A549 treated with GW870086 at 1 μM for 4 hours (cell line): ENCODE measurements around the gene CFAP58. TPM values are rescaled to one million over a fixed set of nuclear protein-coding genes. Genes with fewer than 3 reads are reported as not detected.

Source experiments
- total RNA-seq: library from RNA; stranded (reverse); fragments of 200-300 nt; extraction: Qiagen RNA extraction; gene quantifications from 5 replicates; pipeline ENCODE4 v1.2.3, GENCODE V29; 2022; ENCODE audit warnings: low read depth

CFAP58 gene, protein sequence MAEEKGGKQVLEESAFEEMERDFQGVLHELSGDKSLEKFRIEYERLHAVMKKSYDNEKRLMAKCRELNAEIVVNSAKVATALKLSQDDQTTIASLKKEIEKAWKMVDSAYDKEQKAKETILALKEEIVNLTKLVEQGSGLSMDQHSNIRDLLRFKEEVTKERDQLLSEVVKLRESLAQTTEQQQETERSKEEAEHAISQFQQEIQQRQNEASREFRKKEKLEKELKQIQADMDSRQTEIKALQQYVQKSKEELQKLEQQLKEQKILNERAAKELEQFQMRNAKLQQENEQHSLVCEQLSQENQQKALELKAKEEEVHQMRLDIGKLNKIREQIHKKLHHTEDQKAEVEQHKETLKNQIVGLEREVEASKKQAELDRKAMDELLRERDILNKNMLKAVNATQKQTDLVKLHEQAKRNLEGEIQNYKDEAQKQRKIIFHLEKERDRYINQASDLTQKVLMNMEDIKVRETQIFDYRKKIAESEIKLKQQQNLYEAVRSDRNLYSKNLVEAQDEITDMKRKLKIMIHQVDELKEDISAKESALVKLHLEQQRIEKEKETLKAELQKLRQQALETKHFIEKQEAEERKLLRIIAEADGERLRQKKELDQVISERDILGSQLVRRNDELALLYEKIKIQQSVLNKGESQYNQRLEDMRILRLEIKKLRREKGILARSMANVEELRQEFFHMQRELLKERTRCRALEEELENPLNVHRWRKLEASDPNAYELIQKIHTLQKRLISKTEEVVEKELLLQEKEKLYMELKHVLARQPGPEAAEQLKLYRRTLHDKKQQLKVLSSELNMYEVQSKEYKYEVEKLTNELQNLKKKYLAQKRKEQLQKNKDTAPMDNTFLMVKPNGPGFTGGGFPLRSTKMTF
- 0.10 to 0.34 TPM (median 0.16 TPM) in 5 replicates for total RNA-seq

GRCh38 chr10:104353325-104354048, at the start of gene CFAP58:
Gene CFAP58, plus strand, starts transcription at chr10:104353833. Its CDS starts 65 bp downstream, at chr10:104353898.

DNA sequence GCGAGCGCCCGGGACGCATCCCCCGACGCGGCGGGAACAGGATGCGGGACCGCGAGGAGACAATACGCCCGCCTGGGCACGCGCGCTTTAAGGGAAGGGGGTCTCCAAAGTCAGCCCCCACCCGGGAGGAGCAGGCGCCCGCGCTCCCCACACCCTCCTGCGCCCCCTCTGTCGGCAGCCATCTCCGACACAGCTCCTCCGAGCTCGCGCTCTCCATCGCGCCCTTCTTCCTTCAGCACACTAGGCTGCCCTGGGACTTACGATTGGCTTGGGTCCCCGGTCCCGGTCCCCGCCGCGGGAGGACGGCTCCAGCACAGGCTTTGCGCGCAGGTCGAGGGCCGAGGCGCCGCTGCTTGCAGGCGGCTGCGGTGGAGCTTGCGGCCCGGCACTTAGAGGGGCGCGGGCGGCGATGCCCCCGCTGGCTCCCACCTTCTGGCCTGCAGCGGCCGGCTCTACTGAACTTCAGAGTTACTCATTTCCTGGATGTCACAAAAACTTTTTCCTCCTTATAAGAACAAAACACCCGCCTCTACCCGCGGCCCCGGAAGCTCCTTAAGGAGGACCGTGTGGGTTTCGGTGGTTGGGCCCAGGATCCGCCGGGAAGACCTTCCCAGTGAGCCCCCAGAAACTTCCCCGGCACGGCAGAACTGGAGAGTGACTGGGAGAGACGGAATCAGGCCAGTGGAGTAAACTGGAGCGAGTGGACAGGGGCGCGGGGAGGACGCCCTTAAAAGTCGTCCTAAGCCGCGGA, 15.5 kb upstream of the CFAP58 start, which contains the start of gene ITPRIP:
Gene ITPRIP (minus strand): TSS at position 481 of the 751 bp plus-strand sequence. CDS start 22,414 bp downstream, outside the sequence.

Other genes with a start within 250 kb of the CFAP58 start
- gene SFR1, start 231.7 kb upstream of the CFAP58 start, total RNA-seq = 14.7 to 20.6 TPM (median 17.4 TPM) in 5 replicates
- gene CFAP43, start 121.5 kb upstream of the CFAP58 start, total RNA-seq = 0.16 to 0.36 TPM (median 0.23 TPM) in 5 replicates
- gene GSTO1, start 98.9 kb upstream of the CFAP58 start, total RNA-seq = 290 to 322 TPM (median 303 TPM) in 5 replicates
- 1.5 to 3.3 TPM (median 1.9 TPM) in 5 replicates for gene GSTO2, start 84.6 kb upstream of the CFAP58 start, total RNA-seq
- 69.0 to 88.7 TPM (median 87.4 TPM) in 5 replicates for gene ITPRIP, start 15.4 kb upstream of the CFAP58 start, total RNA-seq